B cell (primary cell): ENCODE results near the gene MLLT10. TPM values are rescaled to one million over a fixed set of nuclear protein-coding genes. Genes with fewer than 3 reads are reported as not detected.

Experiments used
- ATAC-seq: fragments of 200-7000 bp; cut with Tn5 transposase; one replicate; pipeline ENCODE4 v1.10.0; 2021; ENCODE audit warnings: low read depth, mild to moderate bottlenecking, moderate number of reproducible peaks, moderate library complexity
- CTCF ChIA-PET: fragments of 350-600 bp; sonication (Branson Sonifier 250); formaldehyde crosslinking; loops from one replicate; lab custom pipeline; 2021; ENCODE audit warnings: antibody characterized with exemption, inconsistent platforms; lab: Charles Lee
- POLR2A ChIA-PET: fragments of 350-600 bp; sonication (Branson Sonifier 250); formaldehyde crosslinking; loops from one replicate; lab custom pipeline; 2021; ENCODE audit warnings: antibody characterized with exemption; lab: Charles Lee
- DNase-seq: peaks from one replicate; pipeline ENCODE4 v3.0.0; 2013
- H2AFZ ChIP-seq: 2 replicates; pipeline ENCODE4 v1.6.1; 2012; ENCODE audit warnings: mild to moderate bottlenecking, low read depth, low read length; ENCODE audit not compliant: insufficient read depth, poor library complexity, severe bottlenecking
- H3K27ac ChIP-seq, 2 donors: 1 replicate in 1 of 2; 2 replicates in 1 of 2; pipeline ENCODE4 v1.5.1; 2012 to 2013; ENCODE audit warnings: low read length in 2 of 2, mild to moderate bottlenecking in 2 of 2, moderate library complexity in 1 of 2
- H3K27me3 ChIP-seq, 4 experiments: fragments of 200-600 bp in 1 of 4; sonication (generic) in 1 of 4; replicated peaks in 1 of 4; 1 replicate in 2 of 4; 2 replicates in 2 of 4; pipeline versions ENCODE4 v1.6.1 to v1.7.0; 2013 to 2016; ENCODE audit warnings: low read length in 3 of 4, mild to moderate bottlenecking in 2 of 4, mixed read lengths in 1 of 4, moderate library complexity in 1 of 4; ENCODE audit not compliant: insufficient read depth in 4 of 4, control insufficient read depth in 3 of 4; ENCODE audit errors: control extremely low read depth in 1 of 4
- H3K36me3 ChIP-seq, 2 experiments: replicated peaks in 1 of 2; 1 replicate in 1 of 2; 2 replicates in 1 of 2; pipeline versions ENCODE4 v1.6.1 to v1.7.1; 2013; ENCODE audit warnings: low read length in 1 of 2; ENCODE audit not compliant: insufficient read depth in 2 of 2, control insufficient read depth in 1 of 2; ENCODE audit errors: control extremely low read depth in 1 of 2, extremely low read depth in 1 of 2
- H3K4me1 ChIP-seq, 2 donors: fragments of 200-600 bp in 1 of 2; sonication (generic) in 1 of 2; 1 replicate in 1 of 2; 2 replicates in 1 of 2; pipeline versions ENCODE4 v1.5.1 to v1.6.1; 2013 to 2017; ENCODE audit warnings: low read length in 2 of 2; ENCODE audit not compliant: control insufficient read depth in 2 of 2, insufficient read depth in 2 of 2
- H3K4me2 ChIP-seq: replicated peaks from 2 replicates; pipeline ENCODE3; 2012; ENCODE audit warnings: mild to moderate bottlenecking, low read depth, low read length; ENCODE audit not compliant: poor library complexity, severe bottlenecking
- H3K4me3 ChIP-seq, 5 experiments: fragments of 200-600 bp in 1 of 5; sonication (generic) in 1 of 5; 1 replicate in 3 of 5; 2 replicates in 2 of 5; pipeline versions ENCODE4 v1.5.1 to v1.7.0; 2011 to 2016; ENCODE audit warnings: low read length in 4 of 5, mild to moderate bottlenecking in 4 of 5, low read depth in 2 of 5, control low read depth in 1 of 5, moderate library complexity in 1 of 5; ENCODE audit not compliant: insufficient read depth in 1 of 5; ENCODE audit errors: control extremely low read depth in 1 of 5, extremely low read depth in 1 of 5
- H3K79me2 ChIP-seq: fragments of 200-600 bp; sonication (generic); one replicate; pipeline ENCODE4 v1.6.0; 2016; ENCODE audit warnings: low read length; ENCODE audit not compliant: control insufficient read depth, insufficient read depth
- H3K9ac ChIP-seq: fragments of 200-600 bp; sonication (generic); 2 replicates; pipeline ENCODE4 v1.6.1; 2017; ENCODE audit warnings: mild to moderate bottlenecking, low read length, moderate library complexity
- H3K9me3 ChIP-seq, 3 donors: one replicate each; pipeline versions ENCODE4 v1.6.1 to v1.7.1; 2013; ENCODE audit warnings: low read length in 2 of 3; ENCODE audit not compliant: control insufficient read depth in 2 of 3, insufficient read depth in 1 of 3; ENCODE audit errors: control extremely low read depth in 1 of 3
- H4K20me1 ChIP-seq: 2 replicates; pipeline ENCODE4 v1.6.0; 2012; ENCODE audit warnings: mild to moderate bottlenecking, low read length; ENCODE audit not compliant: insufficient read depth, control insufficient read depth, poor library complexity, severe bottlenecking
- H3K27ac Mint-ChIP-seq: one replicate; pipeline ENCODE4 v1.8.0; 2021; ENCODE audit warnings: mixed read lengths
- H3K27me3 Mint-ChIP-seq: one replicate; pipeline ENCODE4 v1.8.0; 2021; ENCODE audit warnings: mixed read lengths
- H3K4me1 Mint-ChIP-seq: one replicate; pipeline ENCODE4 v1.8.0; 2021; ENCODE audit warnings: mixed read lengths
- H3K4me3 Mint-ChIP-seq: one replicate; pipeline ENCODE4 v1.8.0; 2021; ENCODE audit warnings: mixed read lengths
- H3K9me3 Mint-ChIP-seq: one replicate; pipeline ENCODE4 v1.8.0; 2022; ENCODE audit warnings: mixed read lengths; ENCODE audit not compliant: insufficient read depth
- EZH2 ChIP-seq: IDR thresholded peaks from 2 replicates; pipeline ENCODE4 v1.6.1; 2012; ENCODE audit warnings: borderline replicate concordance, low read depth, mild to moderate bottlenecking, moderate library complexity, low read length; ENCODE audit not compliant: insufficient read depth, poor library complexity, severe bottlenecking
- WGBS: methylation state at CpG from one replicate; pipeline ENCODE4 v1.1.5; 2013; ENCODE audit warnings: missing lambda C conversion rate; ENCODE audit not compliant: insufficient coverage; 5-methylcytosine and 5-hydroxymethylcytosine counted together
- intact Hi-C: fragments of 100-400 bp; cut with micrococcal nuclease; formaldehyde crosslinking; loops from one replicate; pipeline ENCODE4 v1.10.0; 2022
- polyA plus RNA-seq: library from polyadenylated mRNA; depleted of rRNA; stranded (reverse); fragments of >200 nt; gene quantifications from 2 replicates; pipeline ENCODE4 v1.2.3, GENCODE V29; 2012
- total RNA-seq, 2 donors: library from RNA; stranded (reverse); fragments of 120-200 nt in 1 of 2; gene quantifications; 1 replicate in 1 of 2; 2 replicates in 1 of 2; pipeline versions ENCODE4 v1.2.3 to v1.2.4, GENCODE V29; 2013 to 2022
- TF ChIP-seq, protein P1 (sequence below): fragments of 200-600 bp; IDR thresholded peaks from one replicate; pipeline ENCODE4 v1.8.0; 2022; ENCODE audit warnings: antibody characterized with exemption, mild to moderate bottlenecking

The MLLT10 gene
- total and polyA plus RNA-seq, 2 donors (not counting 1 experiment from before 2014, with no cell fraction given): 21.7 to 70.5 TPM

- Histone ChIP-seq H4K20me1 (peaks cover under 1% of the 10 kb centered on the region), H3K4me1 (no peaks in the 10 kb centered on the region), H3K4me2 (no peak overlapping the region), H3K27ac (no peak overlapping the region), H3K9ac (no peak overlapping the region), H3K4me3 (no peak overlapping the region), H3K27me3 (no peaks in the 10 kb centered on the region), H3K9me3 (no peaks in the 10 kb centered on the region), H2AFZ (no peak overlapping the region), H3K36me3 (peaks cover 9 to 48% of the 10 kb centered on the region in 2 experiments), H3K79me2 (peaks cover 28% of the 10 kb centered on the region)
- no peak overlapping the region for H3K4me3 Mint-ChIP-seq
- no peak for TF ChIP-seq EZH2
- TF ChIP-seq, protein P1, sequence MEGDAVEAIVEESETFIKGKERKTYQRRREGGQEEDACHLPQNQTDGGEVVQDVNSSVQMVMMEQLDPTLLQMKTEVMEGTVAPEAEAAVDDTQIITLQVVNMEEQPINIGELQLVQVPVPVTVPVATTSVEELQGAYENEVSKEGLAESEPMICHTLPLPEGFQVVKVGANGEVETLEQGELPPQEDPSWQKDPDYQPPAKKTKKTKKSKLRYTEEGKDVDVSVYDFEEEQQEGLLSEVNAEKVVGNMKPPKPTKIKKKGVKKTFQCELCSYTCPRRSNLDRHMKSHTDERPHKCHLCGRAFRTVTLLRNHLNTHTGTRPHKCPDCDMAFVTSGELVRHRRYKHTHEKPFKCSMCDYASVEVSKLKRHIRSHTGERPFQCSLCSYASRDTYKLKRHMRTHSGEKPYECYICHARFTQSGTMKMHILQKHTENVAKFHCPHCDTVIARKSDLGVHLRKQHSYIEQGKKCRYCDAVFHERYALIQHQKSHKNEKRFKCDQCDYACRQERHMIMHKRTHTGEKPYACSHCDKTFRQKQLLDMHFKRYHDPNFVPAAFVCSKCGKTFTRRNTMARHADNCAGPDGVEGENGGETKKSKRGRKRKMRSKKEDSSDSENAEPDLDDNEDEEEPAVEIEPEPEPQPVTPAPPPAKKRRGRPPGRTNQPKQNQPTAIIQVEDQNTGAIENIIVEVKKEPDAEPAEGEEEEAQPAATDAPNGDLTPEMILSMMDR: no peak
- ChIA-PET POLR2A (no interaction called here), CTCF (no interaction called here)
- no peak overlapping the region for H3K27ac Mint-ChIP-seq
- ATAC-seq (no peak), DNase-seq (no peak)
- WGBS: 95% methylated on average over 3 of the region's 6 CpGs
- intact Hi-C loops: no loop called here
- no peaks in the 10 kb centered on the region for H3K9me3 Mint-ChIP-seq
- no peaks in the 10 kb centered on the region for H3K27me3 Mint-ChIP-seq
- no peaks in the 10 kb centered on the region for H3K4me1 Mint-ChIP-seq
Observed at GRCh38 chr10:21547246-21547645, 13.2 kb downstream of the MLLT10 start.

GRCh38 chr10:21552638-21553037 is 18.6 kb downstream of the MLLT10 start:
- H3K4me1 Mint-ChIP-seq: no peaks in the 10 kb centered on the region
- H3K9me3 ChIP-seq: no peaks in the 10 kb centered on the region
- no peak overlapping the region for H3K4me3 ChIP-seq
- TF ChIP-seq, protein P1: no peak
- TF ChIP-seq EZH2: no peak
- intact Hi-C loops: no loop called here
- H2AFZ ChIP-seq: no peak overlapping the region
- ChIA-PET POLR2A (interaction anchor here (0.6 kb wide), 1 partner anchor 80 kb away, joined by 3 read pairs; no protein-coding TSS in a partner anchor), CTCF (interaction anchor here (0.7 kb wide), 1 partner anchor 99 kb away, joined by 3 read pairs; no protein-coding TSS in a partner anchor)
- ATAC-seq (no peak), DNase-seq (no peak)
- H3K27me3 ChIP-seq: no peaks in the 10 kb centered on the region
- no peaks in the 10 kb centered on the region for H4K20me1 ChIP-seq
- H3K36me3 ChIP-seq: peaks cover 0 to 43% of the 10 kb centered on the region in 2 experiments
- no peak overlapping the region for H3K4me2 ChIP-seq
- H3K27me3 Mint-ChIP-seq: no peaks in the 10 kb centered on the region
- no peak overlapping the region for H3K27ac ChIP-seq
- no peak overlapping the region for H3K4me3 Mint-ChIP-seq
- H3K4me1 ChIP-seq: no peaks in the 10 kb centered on the region
- H3K9ac ChIP-seq: no peak overlapping the region
- no peaks in the 10 kb centered on the region for H3K9me3 Mint-ChIP-seq
- H3K79me2 ChIP-seq: peaks cover 59% of the 10 kb centered on the region
- 97% methylated on average over 8 of the region's 8 CpGs for WGBS
- no peak overlapping the region for H3K27ac Mint-ChIP-seq
